H54 (cell line): ENCODE results near the gene OSBPL3.
"Not testable (repeated sequence)": the region's sequence is repeated elsewhere in the genome, so short reads cannot be mapped to it uniquely, and the experiment has no call there.

Source experiments
- DNase-seq: peaks from one replicate; pipeline ENCODE4 v3.0.0; 2011; ENCODE audit warnings: low spot score, mixed read lengths; ENCODE audit not compliant: insufficient read length
- FAIRE-seq: peaks from 3 replicates; lab custom pipeline; 2011; peaks lifted over from hg19 to GRCh38; lab: Jason Lieb, UNC
- POLR2A ChIP-seq: IDR thresholded peaks from 2 replicates; pipeline ENCODE4 v1.6.1; 2011; ENCODE audit warnings: low read depth, mild to moderate bottlenecking, low read length

OSBPL3 gene

GRCh38 chr7:24913801-24914464 is 66.0 kb downstream of the OSBPL3 start:
- TF ChIP-seq POLR2A: no peak
- no peak for FAIRE-seq
- DNase-seq: no peak

GRCh38 chr7:24912874-24913514 is 67.0 kb downstream of the OSBPL3 start:
- DNase-seq (no peak), FAIRE-seq (peak; percentile 72)
- no peak for TF ChIP-seq POLR2A

DNA sequence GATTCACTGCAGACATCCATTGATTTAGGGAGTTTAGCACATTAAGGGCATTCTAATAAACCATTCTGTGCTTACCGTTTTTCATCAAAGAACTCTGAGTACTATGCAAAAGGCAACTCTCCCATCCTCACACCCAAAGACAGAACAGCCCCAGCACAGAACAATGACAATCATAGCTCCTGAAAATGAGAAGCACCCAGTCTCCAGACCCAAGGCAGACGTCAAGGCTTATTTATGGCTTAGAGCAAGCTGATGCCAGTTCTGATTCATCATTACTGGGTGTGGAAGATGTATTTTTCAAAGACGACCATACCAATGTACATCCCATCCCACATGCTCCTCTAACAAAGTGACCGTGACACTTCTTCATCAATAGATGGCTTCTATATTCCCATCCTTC is 67.6 kb downstream of the OSBPL3 start:
- DNase-seq (no peak), FAIRE-seq (peak; percentile 88)
- no peak for TF ChIP-seq POLR2A

DNA sequence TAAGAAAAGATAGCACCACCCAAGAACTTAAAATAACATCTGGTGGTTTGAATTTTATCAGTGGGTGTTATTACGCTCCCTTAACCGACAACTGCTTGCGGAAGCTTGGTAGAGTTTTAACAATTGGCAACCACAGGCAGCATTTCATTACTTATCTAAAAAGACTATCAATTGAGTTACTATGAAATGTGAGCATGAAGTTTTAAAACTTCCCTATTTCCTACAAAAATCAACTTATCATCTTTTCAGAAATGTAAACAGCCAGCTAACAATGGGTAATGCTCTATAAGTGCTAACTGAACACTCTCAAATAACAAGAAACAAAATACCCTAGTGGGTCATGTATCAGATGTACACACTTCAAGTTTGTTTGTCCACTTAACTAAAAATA is 68.8 kb downstream of the OSBPL3 start:
- FAIRE-seq: no peak
- no peak for DNase-seq
- no peak for TF ChIP-seq POLR2A

- no peak for TF ChIP-seq POLR2A
- DNase-seq: no peak
- FAIRE-seq: no peak
Observed at GRCh38 chr7:24910551-24911212, 69.3 kb downstream of the OSBPL3 start.

DNA sequence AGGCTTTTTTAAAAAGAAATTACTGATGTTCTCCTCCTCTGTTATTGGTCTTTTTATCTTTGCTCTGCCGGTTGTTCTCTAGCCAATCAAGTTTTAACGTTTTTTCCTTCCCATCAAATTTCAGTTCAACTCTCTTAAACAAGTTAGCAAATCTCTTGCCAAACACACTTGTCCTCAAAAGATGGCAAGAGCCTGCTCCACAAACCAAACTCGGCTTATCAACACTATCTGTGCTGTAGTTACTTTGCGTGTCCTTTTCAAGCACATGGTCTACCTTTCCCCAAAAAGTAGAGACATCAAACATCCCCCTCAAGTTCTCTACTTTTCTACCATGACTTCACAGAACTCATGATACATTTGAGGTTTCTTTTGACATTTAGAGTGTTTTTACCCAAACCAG is 71.3 kb downstream of the OSBPL3 start:
- TF ChIP-seq POLR2A: no peak
- no peak for FAIRE-seq
- DNase-seq: no peak

DNA sequence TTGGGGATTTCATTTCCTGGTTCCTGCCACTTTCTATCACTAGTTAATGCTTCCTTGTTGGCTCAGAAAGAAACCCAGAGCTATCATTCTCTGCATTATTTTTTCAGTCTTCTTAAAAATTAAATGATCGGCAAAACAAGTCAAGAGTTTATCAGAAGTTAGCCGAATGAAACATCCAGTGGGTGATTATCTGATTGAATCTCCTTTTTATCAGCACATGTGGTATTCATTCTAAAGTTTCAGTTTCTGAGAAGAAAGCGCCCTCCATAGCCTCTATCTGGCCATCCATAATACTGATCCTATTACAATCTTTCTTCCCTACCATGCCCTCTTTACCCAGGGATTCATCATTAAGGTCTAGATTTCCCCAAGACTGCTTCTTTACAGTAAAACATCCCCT is 71.8 kb downstream of the OSBPL3 start:
- FAIRE-seq (no peak), DNase-seq (no peak)
- TF ChIP-seq POLR2A: no peak

GRCh38 chr7:24907311-24907886 is 72.6 kb downstream of the OSBPL3 start:
- FAIRE-seq (peak; percentile 92), DNase-seq (peak; percentile 69)
- no peak for TF ChIP-seq POLR2A

- FAIRE-seq (peak; percentile 43), DNase-seq (peak; percentile 64)
- no peak for TF ChIP-seq POLR2A
Observed at GRCh38 chr7:24905996-24906770, 73.8 kb downstream of the OSBPL3 start.

DNA sequence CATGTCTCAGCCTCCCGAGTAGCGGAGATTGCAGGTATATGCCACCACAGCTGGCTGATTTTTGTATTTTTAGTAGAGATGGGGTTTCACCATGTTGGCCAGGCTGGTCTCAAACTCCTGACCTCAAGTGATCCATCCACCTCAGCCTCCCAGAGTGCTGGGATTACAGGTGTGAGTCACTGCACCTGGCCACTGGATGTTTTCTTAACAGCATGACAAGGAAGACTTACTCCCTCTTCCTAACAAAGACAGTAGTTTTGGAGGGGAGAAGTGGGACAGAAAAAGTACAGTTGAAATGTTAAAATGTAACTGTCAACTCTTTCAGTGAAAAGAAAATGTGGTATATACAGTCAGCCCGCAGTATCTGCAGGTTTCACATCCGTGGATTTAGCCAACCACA is 76.0 kb downstream of the OSBPL3 start:
- FAIRE-seq: not testable (repeated sequence)

GRCh38 chr7:24903559-24903958 is 76.4 kb downstream of the OSBPL3 start:
- FAIRE-seq (no peak), DNase-seq (no peak)
- TF ChIP-seq POLR2A: no peak

More for the DNA sequence above, 76.0 kb downstream of the OSBPL3 start:
- not testable (repeated sequence) for DNase-seq

DNA sequence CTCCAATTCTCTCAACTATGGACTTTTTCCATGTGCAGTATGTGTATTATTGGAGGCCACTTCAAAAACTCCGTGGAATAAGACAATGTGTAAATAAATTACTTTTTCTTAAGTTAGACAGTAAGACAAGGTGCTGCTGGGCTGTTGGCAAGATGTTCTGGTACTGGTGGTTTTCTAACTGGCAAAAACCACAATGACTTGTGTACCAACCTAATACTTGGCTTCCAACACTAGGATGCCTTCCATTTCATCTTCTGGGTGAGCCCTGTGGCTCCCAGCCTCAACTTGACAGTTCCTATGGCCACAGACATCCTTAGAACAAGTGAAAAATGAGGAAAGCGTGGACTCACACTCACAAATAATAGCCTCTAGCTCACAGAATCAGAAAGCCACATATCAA is 77.0 kb downstream of the OSBPL3 start:
- no peak for FAIRE-seq
- no peak for TF ChIP-seq POLR2A
- DNase-seq: no peak

DNA sequence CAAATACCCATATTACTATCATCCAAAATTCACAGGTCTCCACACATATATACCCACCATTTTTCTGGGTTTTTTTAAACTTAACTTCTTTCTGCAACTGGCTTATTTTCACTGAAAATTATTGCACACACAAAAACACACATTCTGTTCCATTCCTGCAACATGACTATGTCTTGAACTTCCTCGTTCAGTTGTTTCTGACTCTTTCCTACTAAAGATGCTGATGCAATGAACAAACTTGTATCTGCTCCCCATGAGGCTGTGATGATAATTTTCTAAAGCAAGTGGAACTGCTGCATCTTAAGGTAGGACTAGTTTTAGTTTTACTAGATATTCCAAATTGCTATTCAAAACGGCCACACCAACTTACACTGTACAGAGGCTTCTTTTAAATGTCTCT is 77.7 kb downstream of the OSBPL3 start:
- no peak for TF ChIP-seq POLR2A
- FAIRE-seq (no peak), DNase-seq (no peak)
